Testis (tissue), 2 donors: Measurements from ENCODE around the gene MAGOHB.

Experiments used
- CTCF ChIP-seq, 3 experiments: fragments of 450-650 bp in 2 of 3; fragments of 200-600 bp in 1 of 3; sonication (generic) in 1 of 3; IDR thresholded peaks; one replicate each; pipeline ENCODE4 v1.5.1; 2016 to 2019; ENCODE audit warnings: antibody characterized with exemption in 3 of 3, mild to moderate bottlenecking in 2 of 3, moderate library complexity in 1 of 3
- POLR2A ChIP-seq: fragments of 450-650 bp; IDR thresholded peaks from one replicate; pipeline ENCODE4 v1.6.1; 2017; ENCODE audit warnings: antibody characterized with exemption, mild to moderate bottlenecking, moderate library complexity

- TF ChIP-seq CTCF (IDR thresholded peaks at IDR 0.05): no peak
- no peak for TF ChIP-seq POLR2A
These were observed 54.2 kb downstream of the MAGOHB start for GRCh38 chr12:10559244-10559643.
